HS-5 (cell line): ENCODE results near the gene ANKRD22.

Experiments used
- DNase-seq: peaks from one replicate; pipeline ENCODE4 v3.0.0-alpha.2; 2012; ENCODE audit warnings: low read depth

ANKRD22 gene

DNA sequence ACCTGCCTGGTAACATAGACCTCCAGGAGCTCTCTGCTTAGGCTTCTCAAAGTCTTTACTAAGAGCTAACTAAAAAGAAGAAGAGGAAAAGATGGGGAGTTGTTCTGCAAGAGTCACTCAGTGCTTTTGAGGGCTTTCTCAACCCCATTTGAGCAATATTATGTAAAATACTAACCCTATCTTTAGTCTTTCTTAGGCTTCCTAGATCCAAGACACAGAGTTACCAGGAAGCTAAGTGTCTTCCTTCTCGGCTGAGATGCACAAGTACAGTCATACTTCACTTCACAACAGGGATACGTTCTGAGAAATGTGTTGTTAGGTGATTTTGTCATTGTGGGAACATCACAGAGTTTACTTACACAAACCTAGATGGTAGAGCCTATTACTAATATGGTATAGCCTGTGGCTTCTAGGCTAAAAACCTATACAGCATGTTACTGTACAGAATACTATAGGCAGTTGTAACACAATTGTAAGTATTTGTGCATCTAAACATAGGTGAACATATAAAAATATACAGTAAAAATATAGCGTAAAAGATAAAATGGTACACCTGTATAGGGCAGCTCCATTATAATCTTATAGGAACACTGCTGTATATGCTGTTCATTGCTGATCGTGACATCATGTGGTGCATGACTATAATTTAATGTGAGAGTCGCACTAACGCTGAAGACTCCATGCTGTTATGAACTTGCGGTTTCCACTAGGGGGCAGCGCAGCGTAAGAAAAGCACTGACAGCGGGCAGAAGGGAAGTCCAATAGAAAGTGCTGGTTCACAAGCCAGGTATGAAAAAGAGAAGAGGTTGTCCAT is 16.3 kb downstream of the ANKRD22 start:
- DNase-seq: peak; percentile 53

GRCh38 chr10:88833723-88834122 is 17.9 kb downstream of the ANKRD22 start:
- no peak for DNase-seq

DNA sequence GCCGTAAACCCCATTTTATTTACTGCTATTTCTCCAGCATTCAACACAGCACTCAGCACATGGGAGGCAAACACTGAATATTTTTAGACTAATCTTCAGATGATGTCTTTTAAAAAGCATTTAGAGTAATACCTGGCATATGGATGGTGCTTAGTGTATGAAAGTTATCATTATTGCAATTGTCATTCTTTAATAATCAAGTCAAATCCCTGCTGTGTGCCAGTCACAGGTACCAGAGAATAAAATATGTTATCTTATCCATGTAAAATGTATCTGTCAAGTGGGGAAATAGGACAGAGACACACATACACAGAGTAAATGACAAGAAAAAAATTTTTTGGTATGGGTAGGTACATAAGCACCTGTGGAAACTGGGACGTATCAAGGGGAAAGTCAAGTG is 18.5 kb downstream of the ANKRD22 start:
- DNase-seq: no peak

DNA sequence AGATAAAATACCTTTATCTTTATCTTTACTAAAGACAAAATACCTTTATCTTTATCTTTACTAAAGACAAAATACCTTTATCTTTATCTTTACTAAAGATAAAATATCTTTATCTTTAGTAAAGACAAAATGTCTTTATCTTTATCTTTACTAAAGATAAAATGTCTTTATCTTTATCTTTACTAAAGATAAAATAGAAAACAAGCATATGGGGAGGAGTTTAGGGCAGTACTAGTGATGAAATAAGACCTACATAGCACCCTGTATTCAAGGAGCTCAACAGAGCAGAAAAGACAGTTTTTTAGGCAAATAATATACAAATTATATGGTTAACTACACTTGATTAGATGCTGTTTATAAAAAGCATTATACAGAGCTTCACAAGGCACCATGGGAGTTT is 19.3 kb downstream of the ANKRD22 start:
- DNase-seq: no peak

DNA sequence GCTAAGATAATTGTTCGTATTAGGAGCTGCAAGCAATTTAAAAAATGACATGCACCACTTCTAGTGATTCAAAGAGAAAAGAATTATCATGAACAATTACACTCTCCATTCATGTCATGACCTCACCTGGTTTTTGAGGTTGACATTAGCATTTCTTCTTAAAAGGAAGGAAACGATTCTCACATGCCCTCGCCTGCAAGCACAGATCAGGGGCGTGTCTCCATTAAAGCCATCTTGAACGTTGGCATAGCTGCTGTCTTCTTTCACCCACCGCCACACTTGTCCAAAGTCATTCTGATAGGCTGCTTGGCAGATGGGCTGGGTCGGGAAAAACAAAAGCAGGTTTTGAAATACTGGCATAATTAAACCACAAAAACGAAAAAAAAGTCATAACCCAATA is 19.9 kb downstream of the ANKRD22 start:
- no peak for DNase-seq

DNA sequence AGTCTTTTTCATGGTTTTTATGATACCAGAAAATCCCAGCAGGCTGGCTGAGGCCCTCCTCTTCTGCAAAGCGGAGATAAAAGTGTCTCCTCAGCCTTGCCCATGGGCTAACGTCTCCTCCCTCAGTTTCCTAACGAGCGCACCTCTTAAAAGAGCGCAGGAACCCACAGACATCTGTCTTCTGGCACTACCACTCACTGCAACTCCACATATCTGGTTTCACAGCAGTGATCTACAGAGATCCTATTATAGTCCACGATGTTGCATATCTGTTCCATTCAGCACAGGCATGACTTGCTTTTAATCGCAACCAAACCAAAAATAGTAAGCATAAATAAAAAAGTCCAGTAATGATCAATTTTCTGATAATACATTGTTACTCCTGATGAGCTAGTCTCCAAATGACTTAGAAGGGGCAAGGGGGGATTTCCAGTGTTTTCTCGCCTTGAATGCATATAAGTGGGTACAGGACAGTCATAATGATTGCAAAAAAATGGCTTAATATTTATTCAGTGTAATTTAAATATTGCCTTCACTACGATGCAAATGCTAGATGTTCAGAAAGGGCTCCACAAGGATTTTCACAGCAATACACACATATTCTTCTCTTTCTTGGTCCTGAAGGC is 20.9 kb downstream of the ANKRD22 start:
- DNase-seq: no peak

GRCh38 chr10:88828310-88828709 is 23.3 kb downstream of the ANKRD22 start:
- no peak for DNase-seq

- DNase-seq: no peak
Observed at GRCh38 chr10:88827671-88828070, 24.0 kb downstream of the ANKRD22 start.

DNA sequence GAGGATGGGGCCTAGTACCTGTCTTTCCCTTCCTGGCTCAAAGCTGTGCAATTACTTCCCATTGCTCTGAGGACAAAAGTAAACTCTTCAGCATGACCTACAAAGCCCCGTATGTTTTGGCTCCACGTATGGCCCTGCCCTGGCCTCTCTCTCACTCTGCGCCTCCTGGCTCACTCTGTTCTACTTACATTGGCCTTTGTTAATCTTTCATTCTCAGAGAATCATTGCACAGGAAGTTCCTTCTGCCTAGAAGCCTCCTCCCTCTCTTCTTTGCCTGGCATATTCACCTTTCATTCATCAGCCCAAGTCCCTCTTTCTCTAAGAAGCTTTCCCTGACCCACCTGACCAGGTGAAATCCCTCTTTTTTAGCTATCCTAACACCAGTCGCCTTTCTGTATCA is 25.3 kb downstream of the ANKRD22 start:
- DNase-seq: no peak

DNA sequence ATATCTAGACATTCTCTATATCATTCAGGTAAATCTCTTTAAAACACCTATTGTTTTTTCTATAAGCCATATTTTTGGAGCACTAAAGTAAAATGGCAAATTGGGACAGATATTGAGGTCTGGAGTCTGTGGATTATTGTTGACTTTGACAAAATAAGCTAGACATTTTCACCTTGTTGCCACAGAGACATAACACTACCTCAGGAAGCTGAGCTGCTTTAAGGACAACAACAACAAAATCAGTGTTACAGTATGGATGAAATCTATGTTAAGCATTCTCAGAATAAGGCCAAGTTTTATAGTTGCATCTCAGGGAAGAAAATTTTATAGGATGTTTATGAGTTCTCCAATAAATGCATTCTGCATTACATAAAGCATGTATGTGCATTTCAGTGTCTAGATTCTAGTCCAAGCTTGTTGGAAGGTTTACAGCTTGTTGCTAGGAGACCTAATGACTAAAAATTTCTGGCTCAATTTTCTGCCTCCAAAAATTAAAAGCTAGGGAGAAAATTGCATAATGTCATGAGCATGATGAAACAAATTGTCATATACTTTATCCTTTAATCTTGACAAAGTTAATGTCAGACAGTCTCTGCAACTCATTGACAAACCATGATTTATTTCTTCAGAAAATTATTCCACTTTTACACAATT is 30.8 kb downstream of the ANKRD22 start:
- no peak for DNase-seq

DNA sequence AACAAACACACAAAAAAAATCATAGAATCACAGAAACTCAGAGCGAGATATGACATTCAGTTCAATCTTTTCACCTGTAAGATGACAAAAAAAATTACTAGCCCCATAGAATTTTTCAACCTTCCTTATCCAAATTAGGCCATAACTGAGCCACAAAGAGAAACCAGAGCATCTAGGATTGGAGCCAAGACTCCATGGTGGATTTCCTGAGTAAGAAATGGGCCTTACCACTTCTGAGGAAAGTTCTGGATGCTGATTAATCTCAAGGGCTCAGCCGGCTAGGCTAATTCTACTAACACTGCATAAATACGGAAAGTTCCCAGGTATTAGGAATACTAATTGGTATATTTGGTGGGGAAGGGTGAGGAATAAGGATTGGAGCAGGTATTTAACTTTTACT is 32.4 kb downstream of the ANKRD22 start:
- no peak for DNase-seq

DNA sequence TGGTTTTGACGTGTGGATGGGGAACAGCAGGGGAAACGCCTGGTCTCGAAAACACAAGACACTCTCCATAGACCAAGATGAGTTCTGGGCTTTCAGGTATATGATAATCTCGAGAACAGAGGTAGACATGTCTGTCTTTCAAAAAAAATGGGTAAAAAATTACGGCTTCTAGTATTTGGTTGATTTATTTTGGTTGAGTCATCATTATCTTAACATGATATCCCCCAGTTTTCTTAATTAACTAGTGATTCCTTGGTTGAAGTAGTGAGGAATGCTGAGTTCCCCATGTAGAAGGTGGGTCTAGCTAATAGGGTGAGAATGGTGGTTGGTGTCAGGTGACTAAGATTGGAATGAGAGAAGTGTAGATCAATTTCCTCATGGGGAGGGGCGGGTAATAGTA is 38.4 kb downstream of the ANKRD22 start:
- DNase-seq: no peak

GRCh38 chr10:88810196-88810961 is 41.3 kb downstream of the ANKRD22 start:
- DNase-seq: no peak

DNA sequence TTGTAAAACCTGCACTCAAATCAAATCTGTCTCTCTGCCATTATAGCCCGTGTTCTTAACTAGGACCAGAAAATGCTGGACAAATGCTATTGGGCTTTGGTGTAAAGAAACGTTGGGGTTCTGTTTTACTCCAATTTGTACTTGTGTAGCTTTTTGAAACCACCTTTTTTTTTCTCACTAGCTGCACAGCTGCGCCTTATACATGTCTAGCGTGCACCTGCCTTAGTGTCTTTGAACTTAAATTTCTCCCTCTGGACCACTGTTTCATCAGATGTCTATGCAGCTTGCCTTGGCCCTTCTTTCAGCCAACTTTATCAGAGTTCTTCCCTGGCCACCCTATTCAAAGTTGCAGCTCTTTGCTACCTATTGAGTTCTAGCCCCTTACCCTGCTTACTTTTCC is 42.0 kb downstream of the ANKRD22 start:
- no peak for DNase-seq

- no peak for DNase-seq
Observed at GRCh38 chr10:88805924-88806323, 45.7 kb downstream of the ANKRD22 start.

DNA sequence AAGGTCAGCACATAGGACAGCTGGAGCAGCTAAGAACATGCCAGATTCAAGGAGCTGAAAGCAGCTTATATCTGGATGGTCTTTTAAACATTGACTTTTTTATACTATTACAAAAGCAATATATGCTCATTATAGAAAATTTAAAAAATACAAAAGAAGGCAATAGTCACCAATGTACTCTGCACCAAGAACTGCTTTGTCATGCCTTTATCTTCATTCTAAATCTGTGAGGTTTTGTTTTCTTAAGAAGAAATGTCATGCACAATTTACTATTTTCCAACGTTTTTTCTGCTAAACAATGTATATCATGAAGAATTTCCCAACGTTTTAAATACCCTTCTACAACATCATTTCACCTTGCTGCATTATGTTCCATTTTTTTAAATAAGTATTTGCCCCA is 46.3 kb downstream of the ANKRD22 start:
- no peak for DNase-seq

DNA sequence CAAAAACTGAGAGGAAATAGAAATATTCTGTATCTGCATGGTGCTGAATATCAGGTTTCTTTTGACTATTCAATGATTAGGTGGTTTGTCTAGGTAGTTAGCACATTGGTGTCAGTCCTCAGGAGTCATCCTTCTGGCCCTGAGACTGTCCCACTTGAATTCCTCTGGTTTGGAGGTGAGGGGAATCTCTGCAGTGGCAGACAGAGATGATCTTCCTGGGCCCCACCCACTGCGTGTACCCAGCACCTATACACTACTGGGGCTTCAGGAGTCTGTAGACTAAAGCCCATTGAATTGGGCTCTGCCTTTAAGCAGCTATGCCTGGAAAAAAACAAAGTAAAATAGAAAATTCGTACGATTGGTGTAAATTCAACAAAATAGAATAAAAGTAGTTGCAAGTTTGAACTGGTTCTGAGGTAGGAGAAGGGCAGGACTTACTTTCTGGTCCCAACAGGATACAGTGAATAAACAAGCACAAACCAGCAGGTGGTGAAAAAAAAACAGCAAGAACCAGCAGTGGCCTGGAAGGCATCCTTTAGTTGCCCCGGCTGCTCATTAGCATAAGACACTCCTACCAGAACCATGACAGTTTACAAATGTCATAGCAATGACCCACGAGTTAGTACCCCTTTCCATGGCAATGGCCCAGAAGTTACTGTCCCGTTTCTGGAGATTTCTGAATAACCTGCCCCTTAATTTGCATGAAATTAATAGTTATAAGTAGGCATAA is 47.4 kb downstream of the ANKRD22 start:
- DNase-seq: no peak

GRCh38 chr10:88803641-88804040 is 48.0 kb downstream of the ANKRD22 start:
- no peak for DNase-seq

- DNase-seq: no peak
Observed at GRCh38 chr10:88802523-88803285, 48.9 kb downstream of the ANKRD22 start, which contains the start of gene LIPM. Gene LIPM, plus strand, starts transcription at chr10:88802730. Its CDS starts 167 bp downstream, at chr10:88802897.

DNA sequence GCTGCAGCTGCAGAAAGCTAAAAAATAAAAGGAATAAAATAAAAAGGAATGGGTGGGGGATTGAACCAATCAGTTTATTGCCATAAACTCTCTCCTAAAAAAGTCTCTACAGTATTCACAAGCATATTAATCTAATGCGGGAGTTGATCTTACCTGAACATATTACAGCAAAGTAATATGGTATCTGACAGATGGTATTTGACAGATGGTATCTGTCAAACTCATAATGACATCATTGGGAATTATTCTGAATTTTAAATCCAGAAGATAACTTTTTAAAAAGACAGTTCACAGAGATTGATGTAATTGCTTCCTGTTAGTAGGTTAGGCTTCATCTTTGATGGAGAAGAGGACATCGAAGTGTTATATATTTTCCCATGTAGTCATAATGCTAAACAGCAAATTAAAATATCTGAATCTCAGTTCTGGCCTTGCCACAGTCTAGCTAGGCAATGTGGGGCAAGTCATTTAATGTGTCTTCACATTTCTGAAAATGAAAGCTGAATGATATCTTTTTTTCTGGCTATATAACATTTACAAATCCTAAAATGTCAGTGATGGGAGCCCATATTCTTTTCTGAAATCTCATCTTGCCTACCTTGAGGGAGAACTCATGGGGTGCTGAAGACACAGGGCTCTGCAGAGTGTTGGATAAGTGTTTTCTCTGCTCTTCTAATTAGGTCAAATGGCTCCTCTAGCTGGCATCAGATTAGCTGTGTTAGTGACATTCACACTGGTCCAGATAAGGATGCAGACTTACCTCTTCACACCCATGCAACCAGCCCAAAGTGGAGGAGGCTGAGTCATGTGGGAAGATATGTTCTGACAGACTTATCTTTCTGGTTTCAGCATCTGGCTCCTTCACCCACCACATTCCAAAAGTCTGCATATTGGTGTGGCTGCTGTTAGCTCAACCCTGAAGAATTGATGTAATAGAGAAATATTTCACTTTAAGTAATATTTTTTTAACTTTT is 51.2 kb downstream of the ANKRD22 start:
- no peak for DNase-seq
